Measurements from ENCODE around the gene ATG3.

DNA sequence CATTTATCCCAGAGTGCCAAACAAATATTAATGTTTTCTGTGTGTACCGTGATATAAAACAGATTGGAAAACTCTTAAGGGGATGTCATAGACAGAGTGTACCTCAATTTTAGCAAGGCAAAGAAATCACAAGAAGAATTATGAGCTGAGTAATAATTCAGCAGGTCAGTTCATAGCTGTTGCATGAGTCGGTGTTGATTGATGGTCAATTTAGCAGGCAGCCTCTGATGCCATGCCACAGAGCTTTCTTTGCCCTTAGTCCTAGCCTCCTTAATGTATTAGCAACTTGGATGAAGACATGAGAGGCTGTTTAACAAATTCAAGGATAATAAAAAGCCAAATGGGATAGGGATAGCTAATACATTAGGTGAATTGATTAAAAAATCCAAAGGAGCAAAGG, 6.9 kb upstream of the ATG3 start:
- no peak for TF ChIP-seq RARB (CRISPR knock-in tag; IDR thresholded peaks at IDR 0.05)
- no peak for TF ChIP-seq ARNTL (CRISPR knock-in tag; IDR thresholded peaks at IDR 0.05; ENCODE audit: borderline replicate concordance, low read depth)
- TF ChIP-seq ZFP3 (CRISPR knock-in tag; IDR thresholded peaks at IDR 0.05) = no peak
- no peak for TF ChIP-seq TCF4 (CRISPR knock-in tag; IDR thresholded peaks at IDR 0.05; ENCODE audit: borderline replicate concordance)
